Measurements from ENCODE around the gene SOHLH1.

DNA sequence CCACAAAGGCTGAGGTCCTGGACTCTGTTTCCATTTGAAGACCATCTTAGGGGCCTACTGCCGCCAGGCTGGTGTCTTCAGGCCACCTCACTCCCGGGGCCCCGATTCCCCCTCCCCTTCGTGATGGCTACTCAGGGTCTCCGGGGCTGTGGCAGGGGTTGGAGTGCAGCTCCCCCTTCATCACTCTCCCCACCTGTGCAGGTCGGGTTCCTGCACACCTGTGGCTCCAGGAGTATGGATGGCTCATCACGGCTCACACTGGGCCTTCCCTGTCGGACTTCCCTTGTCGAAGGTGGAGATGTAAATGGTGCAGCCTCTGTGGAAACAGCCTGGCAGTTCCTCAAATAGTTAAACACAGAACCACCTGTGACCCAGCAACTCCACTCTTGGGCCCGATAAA, 24.3 kb downstream of the SOHLH1 start:
- TF ChIP-seq, protein P1, sequence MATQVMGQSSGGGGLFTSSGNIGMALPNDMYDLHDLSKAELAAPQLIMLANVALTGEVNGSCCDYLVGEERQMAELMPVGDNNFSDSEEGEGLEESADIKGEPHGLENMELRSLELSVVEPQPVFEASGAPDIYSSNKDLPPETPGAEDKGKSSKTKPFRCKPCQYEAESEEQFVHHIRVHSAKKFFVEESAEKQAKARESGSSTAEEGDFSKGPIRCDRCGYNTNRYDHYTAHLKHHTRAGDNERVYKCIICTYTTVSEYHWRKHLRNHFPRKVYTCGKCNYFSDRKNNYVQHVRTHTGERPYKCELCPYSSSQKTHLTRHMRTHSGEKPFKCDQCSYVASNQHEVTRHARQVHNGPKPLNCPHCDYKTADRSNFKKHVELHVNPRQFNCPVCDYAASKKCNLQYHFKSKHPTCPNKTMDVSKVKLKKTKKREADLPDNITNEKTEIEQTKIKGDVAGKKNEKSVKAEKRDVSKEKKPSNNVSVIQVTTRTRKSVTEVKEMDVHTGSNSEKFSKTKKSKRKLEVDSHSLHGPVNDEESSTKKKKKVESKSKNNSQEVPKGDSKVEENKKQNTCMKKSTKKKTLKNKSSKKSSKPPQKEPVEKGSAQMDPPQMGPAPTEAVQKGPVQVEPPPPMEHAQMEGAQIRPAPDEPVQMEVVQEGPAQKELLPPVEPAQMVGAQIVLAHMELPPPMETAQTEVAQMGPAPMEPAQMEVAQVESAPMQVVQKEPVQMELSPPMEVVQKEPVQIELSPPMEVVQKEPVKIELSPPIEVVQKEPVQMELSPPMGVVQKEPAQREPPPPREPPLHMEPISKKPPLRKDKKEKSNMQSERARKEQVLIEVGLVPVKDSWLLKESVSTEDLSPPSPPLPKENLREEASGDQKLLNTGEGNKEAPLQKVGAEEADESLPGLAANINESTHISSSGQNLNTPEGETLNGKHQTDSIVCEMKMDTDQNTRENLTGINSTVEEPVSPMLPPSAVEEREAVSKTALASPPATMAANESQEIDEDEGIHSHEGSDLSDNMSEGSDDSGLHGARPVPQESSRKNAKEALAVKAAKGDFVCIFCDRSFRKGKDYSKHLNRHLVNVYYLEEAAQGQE (IDR thresholded peaks at IDR 0.05; ENCODE audit: insufficient read depth in 1 of 2, low read depth in 2 of 2, low read length in 2 of 2): no peak
- TF ChIP-seq POLR2AphosphoS5 (IDR thresholded peaks at IDR 0.05; ENCODE audit: low read depth, low read length) (no peak), TAF1 (IDR thresholded peaks at IDR 0.05; ENCODE audit: borderline replicate concordance, insufficient read depth, low read length) (no peak)

Data from PFSK-1 (cell line).